Left lung (tissue), 14 donors: ENCODE measurements around the gene NXT1. TPM values are rescaled to one million over a fixed set of nuclear protein-coding genes. Genes with fewer than 3 reads are reported as not detected.
A peak's percentile ranks its signal among the peaks of the same experiment; 100 is the strongest.

Source experiments
- ATAC-seq: fragments of 200-7000 bp; cut with Tn5 transposase; one replicate; pipeline ENCODE4 v1.9.1; 2020; ENCODE audit warnings: moderate library complexity
- DNase-seq, 4 donors: peaks; one replicate each; pipeline ENCODE4 v3.0.0-alpha.2; 2013 to 2020
- H3K27ac ChIP-seq, 2 donors: fragments of 200-600 bp; sonication (generic) in 1 of 2; one replicate each; pipeline versions ENCODE4 v1.5.0 to v1.8.0; 2020 to 2021
- H3K27me3 ChIP-seq, 2 donors: fragments of 200-600 bp; sonication (generic) in 1 of 2; one replicate each; pipeline versions ENCODE4 v1.5.0 to v1.8.0; 2020 to 2021
- H3K36me3 ChIP-seq, 2 donors: fragments of 200-600 bp; sonication (generic) in 1 of 2; one replicate each; pipeline versions ENCODE4 v1.5.0 to v1.8.0; 2020 to 2021
- H3K4me1 ChIP-seq, 2 donors: fragments of 200-600 bp; one replicate each; pipeline ENCODE4 v1.8.0; 2021
- H3K4me3 ChIP-seq, 2 donors: fragments of 200-600 bp; sonication (generic) in 1 of 2; one replicate each; pipeline versions ENCODE4 v1.5.0 to v1.8.0; 2020 to 2021; ENCODE audit warnings: mild to moderate bottlenecking in 1 of 2
- H3K9me3 ChIP-seq, 2 donors: fragments of 200-600 bp; sonication (generic) in 1 of 2; one replicate each; pipeline versions ENCODE4 v1.5.0 to v1.8.0; 2020 to 2021
- CTCF ChIP-seq, 2 donors: fragments of 200-600 bp; sonication (generic) in 1 of 2; IDR thresholded peaks; one replicate each; pipeline versions ENCODE4 v1.5.0 to v1.8.0; 2021; ENCODE audit warnings: antibody characterized with exemption in 2 of 2
- intact Hi-C, 2 donors: fragments of 100-400 bp; cut with DNase I; formaldehyde crosslinking; loops; one replicate each; pipeline versions ENCODE4 v1.11.2 to v1.14.2; 2022
- long read RNA-seq, 12 donors: library from polyadenylated mRNA in 2 of 12; unstranded in 2 of 12; transcript quantifications; one replicate each; pipeline ENCODE4 v2.0.0 and lab custom pipeline, GENCODE V29; 2019 to 2026
- polyA plus RNA-seq, 6 donors: library from polyadenylated mRNA; unstranded; fragments of 120-200 nt; gene quantifications; one replicate each; pipeline ENCODE4 v1.2.1, GENCODE V29; 2013; ENCODE audit not compliant: insufficient read length in 6 of 6
- total RNA-seq, 2 donors: library from RNA; stranded (reverse); fragmentation: NEBNext Ultra II Directional; extraction: Animal tissue kit (Norgen Biotek cat#: 25700); gene quantifications; one replicate each; pipeline ENCODE4 v1.2.1, GENCODE V29; 2021
- donor health status: DM: no; HTN: yes; CAD: no.
- donor health status: DM: no; HTN: no; CAD: no.

Gene NXT1
- total RNA-seq, result 10 to 100 TPM; 12.0 to 19.4 TPM
- 10 to 100 TPM; 13.5 to 18.5 (median 16.2) TPM for polyA plus RNA-seq
- long read RNA-seq, donor 1, transcript NXT1-201 (2 exons, 1,123 nt), result major isoform, 30 of 43 reads
- long read RNA-seq, donor 1, partial matches to known transcripts, result 13 of 43 reads
- long read RNA-seq, donor 1, other reads (novel, unspliced or antisense), result 0 of 43 reads
- long read RNA-seq, donor 2, transcript NXT1-201 (2 exons, 1,123 nt), result major isoform, 29 of 48 reads
- long read RNA-seq, donor 2, partial matches to known transcripts, result 19 of 48 reads
- long read RNA-seq, donor 2, other reads (novel, unspliced or antisense), result 0 of 48 reads
- long read RNA-seq, donor 3, transcript NXT1-201 (2 exons, 1,123 nt), result major isoform, 20 of 32 reads
- long read RNA-seq, donor 3, partial matches to known transcripts, result 12 of 32 reads
- long read RNA-seq, donor 3, other reads (novel, unspliced or antisense), result 0 of 32 reads
- long read RNA-seq, donor 4, transcript NXT1-201 (2 exons, 1,123 nt), result major isoform, 23 of 27 reads
- long read RNA-seq, donor 4, partial matches to known transcripts, result 4 of 27 reads
- long read RNA-seq, donor 4, other reads (novel, unspliced or antisense), result 0 of 27 reads
- long read RNA-seq, donor 5, transcript NXT1-201 (2 exons, 1,123 nt), result major isoform, 22 of 32 reads
- long read RNA-seq, donor 5, partial matches to known transcripts, result 10 of 32 reads
- long read RNA-seq, donor 5, other reads (novel, unspliced or antisense), result 0 of 32 reads
- long read RNA-seq, donor 6, transcript NXT1-201 (2 exons, 1,123 nt), result major isoform, 25 of 36 reads
- long read RNA-seq, donor 6, partial matches to known transcripts, result 11 of 36 reads
- long read RNA-seq, donor 6, other reads (novel, unspliced or antisense), result 0 of 36 reads
- long read RNA-seq, donor 7, transcript NXT1-201 (2 exons, 1,123 nt), result major isoform, 14 of 14 reads
- long read RNA-seq, donor 7, partial matches to known transcripts, result 0 of 14 reads
- long read RNA-seq, donor 7, other reads (novel, unspliced or antisense), result 0 of 14 reads
- long read RNA-seq, donor 8, transcript NXT1-201 (2 exons, 1,123 nt), result major isoform, 15 of 25 reads
- long read RNA-seq, donor 8, partial matches to known transcripts, result 10 of 25 reads
- long read RNA-seq, donor 8, other reads (novel, unspliced or antisense), result 0 of 25 reads
- long read RNA-seq, donor 9, result 0 reads
- long read RNA-seq, donor 10, transcript NXT1-201 (2 exons, 1,123 nt), result major isoform, 67 of 67 reads
- long read RNA-seq, donor 10, partial matches to known transcripts, result 0 of 67 reads
- long read RNA-seq, donor 10, other reads (novel, unspliced or antisense), result 0 of 67 reads
- long read RNA-seq, donor 11, result 0 reads
- long read RNA-seq, donor 12, transcript NXT1-201 (2 exons, 1,123 nt), result major isoform, 12 of 12 reads
- long read RNA-seq, donor 12, partial matches to known transcripts, result 0 of 12 reads
- long read RNA-seq, donor 12, other reads (novel, unspliced or antisense), result 0 of 12 reads

GRCh38 chr20:23350196-23350903 is at the start of gene NXT1:
Gene NXT1, plus strand, starts transcription at chr20:23350791. Its CDS starts 3,251 bp downstream, at chr20:23354042.
- intact Hi-C loops, result no loop called here
- peak within 1 kb of the TSS; percentile 98 for H3K4me3 ChIP-seq
- ATAC-seq, result peak; percentile 94

GRCh38 chr20:23301436-23302050 is 49.0 kb upstream of the NXT1 start:
- no peak overlapping the region for H3K27ac ChIP-seq
- no peak overlapping the region for H3K4me3 ChIP-seq
- no peak for DNase-seq
- no peaks in the 10 kb centered on the region for H3K9me3 ChIP-seq
- H3K36me3 ChIP-seq, result no peaks in the 10 kb centered on the region
- peaks cover 6 to 8% of the 10 kb centered on the region in 2 donors for H3K4me1 ChIP-seq
- ATAC-seq, result no peak
- H3K27me3 ChIP-seq, result no peaks in the 10 kb centered on the region
- no peak for TF ChIP-seq CTCF (IDR thresholded peaks at IDR 0.05)
- intact Hi-C loops, result no loop called here

More at GRCh38 chr20:23350196-23350903, at the start of gene NXT1:
- TF ChIP-seq CTCF (IDR thresholded peaks at IDR 0.05), result no peak
- H3K27me3 ChIP-seq, result no peaks in the 10 kb centered on the region
- DNase-seq, result peak; percentile 96 to 98 (median 96)
- no peaks in the 10 kb centered on the region for H3K9me3 ChIP-seq
- H3K27ac ChIP-seq, result peak within 1 kb of the TSS; percentile 99 to 100
- H3K4me1 ChIP-seq, result peaks cover 17 to 25% of the 10 kb centered on the region in 2 donors
- peaks cover 0 to 16% of the 10 kb centered on the region in 2 donors for H3K36me3 ChIP-seq

- DNase-seq (peak in 1 of 4 donors; percentile 7), ATAC-seq (no peak)
- no peaks in the 10 kb centered on the region for H3K36me3 ChIP-seq
- H3K4me3 ChIP-seq, result no peak overlapping the region
- no peaks in the 10 kb centered on the region for H3K4me1 ChIP-seq
- intact Hi-C loops, result no loop called here
- no peaks in the 10 kb centered on the region for H3K27me3 ChIP-seq
- H3K27ac ChIP-seq, result no peak overlapping the region
- no peaks in the 10 kb centered on the region for H3K9me3 ChIP-seq
- TF ChIP-seq CTCF (IDR thresholded peaks at IDR 0.05), result no peak
These were observed 48.2 kb upstream of the NXT1 start for GRCh38 chr20:23302386-23302785.

GRCh38 chr20:23302801-23303200 is 47.8 kb upstream of the NXT1 start:
- H3K27ac ChIP-seq, result no peak overlapping the region
- no peaks in the 10 kb centered on the region for H3K27me3 ChIP-seq
- ATAC-seq (peak; percentile 34), DNase-seq (no peak)
- TF ChIP-seq CTCF (IDR thresholded peaks at IDR 0.05), result no peak
- intact Hi-C loops, result no loop called here
- no peaks in the 10 kb centered on the region for H3K36me3 ChIP-seq
- H3K4me3 ChIP-seq, result no peak overlapping the region
- no peaks in the 10 kb centered on the region for H3K9me3 ChIP-seq
- H3K4me1 ChIP-seq, result no peaks in the 10 kb centered on the region
